GM23338 (cell line): ENCODE data around the gene PHRF1. TPM values are rescaled to one million over a fixed set of nuclear protein-coding genes. Genes with fewer than 3 reads are reported as not detected.

Source experiments
- ATAC-seq: fragments of 200-7000 bp; cut with Tn5 transposase; 3 replicates; pipeline ENCODE4 v1.9.1; 2020
- DNase-seq: peaks from one replicate; pipeline ENCODE4 v3.0.0-alpha.2; 2015; ENCODE audit warnings: low spot score
- H2AFZ ChIP-seq: fragments of 200-600 bp; sonication (generic); 2 replicates; pipeline ENCODE4 v1.8.0; 2016; ENCODE audit warnings: antibody characterized with exemption, mild to moderate bottlenecking, moderate library complexity
- H3F3A ChIP-seq: fragments of 200-600 bp; sonication (generic); replicated peaks from 2 replicates; pipeline ENCODE4 v1.8.0; 2017; ENCODE audit warnings: antibody characterized with exemption, mixed run types, low read depth
- H3K27ac ChIP-seq: fragments of 200-600 bp; sonication (generic); 2 replicates; pipeline ENCODE4 v1.6.1; 2016; ENCODE audit warnings: low read depth
- H3K27me3 ChIP-seq: fragments of 200-600 bp; sonication (generic); 2 replicates; pipeline ENCODE4 v1.8.0; 2016; ENCODE audit warnings: mild to moderate bottlenecking, mixed run types, moderate library complexity; ENCODE audit not compliant: insufficient read depth
- H3K36me3 ChIP-seq: fragments of 200-600 bp; sonication (generic); 2 replicates; pipeline ENCODE4 v1.8.0; 2016; ENCODE audit warnings: mild to moderate bottlenecking; ENCODE audit not compliant: insufficient read depth
- H3K4me1 ChIP-seq: fragments of 200-600 bp; sonication (generic); 2 replicates; pipeline ENCODE4 v1.8.0; 2016; ENCODE audit warnings: mild to moderate bottlenecking, moderate library complexity; ENCODE audit not compliant: insufficient read depth
- H3K4me2 ChIP-seq: fragments of 200-600 bp; sonication (generic); 2 replicates; pipeline ENCODE4 v1.7.1; 2017; ENCODE audit warnings: mixed run types
- H3K4me3 ChIP-seq: fragments of 200-600 bp; sonication (generic); 2 replicates; pipeline ENCODE4 v1.6.1; 2016; ENCODE audit warnings: mixed run types
- H3K79me2 ChIP-seq: fragments of 200-600 bp; sonication (generic); replicated peaks from 2 replicates; pipeline ENCODE4 v1.8.0; 2017; ENCODE audit warnings: mild to moderate bottlenecking; ENCODE audit not compliant: insufficient read depth
- H3K9me2 ChIP-seq: fragments of 200-600 bp; sonication (generic); 2 replicates; pipeline ENCODE4 v1.8.0; 2017; ENCODE audit not compliant: insufficient read depth
- H4K20me1 ChIP-seq: fragments of 200-600 bp; sonication (generic); replicated peaks from 2 replicates; pipeline ENCODE4 v1.8.0; 2017; ENCODE audit warnings: mild to moderate bottlenecking; ENCODE audit not compliant: insufficient read depth
- H3K27ac Mint-ChIP-seq: 2 replicates; pipeline ENCODE4 v1.8.0; 2020; ENCODE audit warnings: inconsistent platforms, mild to moderate bottlenecking, moderate library complexity, mixed read lengths
- H3K27me3 Mint-ChIP-seq: 3 replicates; pipeline ENCODE4 v1.8.0; 2022; ENCODE audit warnings: low read depth, mild to moderate bottlenecking, moderate library complexity, mixed read lengths, inconsistent platforms; ENCODE audit not compliant: insufficient read depth, poor library complexity
- H3K36me3 Mint-ChIP-seq: 3 replicates; pipeline ENCODE4 v1.8.0; 2021; ENCODE audit warnings: low read depth, mild to moderate bottlenecking, inconsistent platforms, moderate library complexity, mixed read lengths
- H3K4me1 Mint-ChIP-seq: 3 replicates; pipeline ENCODE4 v1.8.0; 2020; ENCODE audit warnings: mild to moderate bottlenecking, inconsistent platforms, mixed read lengths
- H3K4me3 Mint-ChIP-seq: 3 replicates; pipeline ENCODE4 v1.8.0; 2021; ENCODE audit warnings: moderate library complexity, mild to moderate bottlenecking, inconsistent platforms, mixed read lengths
- H3K9me3 Mint-ChIP-seq: 3 replicates; pipeline ENCODE4 v1.8.0; 2020; ENCODE audit warnings: moderate library complexity, mild to moderate bottlenecking, inconsistent platforms, mixed read lengths
- EZH2phosphoT487 ChIP-seq: fragments of 200-600 bp; sonication (generic); IDR thresholded peaks from one replicate; pipeline ENCODE4 v1.8.1; 2018; ENCODE audit warnings: antibody characterized with exemption; ENCODE audit not compliant: unreplicated experiment
- polyA plus RNA-seq: library from polyadenylated mRNA; unstranded; fragments of >200 nt; fragmentation: Nextera tagmentation; extraction: Ambion mirVana; gene quantifications from 2 replicates; pipeline ENCODE4 v1.2.1, GENCODE V29; 2016
- total RNA-seq: library from RNA; depleted of rRNA; stranded (reverse); fragments of >200 nt; shearing (Covaris generic); gene quantifications from 2 replicates; pipeline ENCODE4 v1.2.3, GENCODE V29; 2014
- TF ChIP-seq, protein P1 (sequence below): IDR thresholded peaks from 2 replicates; pipeline ENCODE4 v1.6.1; 2016; ENCODE audit warnings: antibody characterized with exemption
- TF ChIP-seq, protein P2 (sequence below): IDR thresholded peaks from one replicate; pipeline ENCODE4 v1.6.1; 2018; ENCODE audit warnings: antibody characterized with exemption; ENCODE audit not compliant: unreplicated experiment
- TF ChIP-seq, protein P3 (sequence below), 2 experiments: fragments of 200-600 bp in 1 of 2; sonication (generic) in 1 of 2; conservative IDR thresholded peaks; 2 replicates each; pipeline versions ENCODE4 v1.5.1 to v1.6.1; 2016 to 2017; ENCODE audit warnings: antibody characterized with exemption in 2 of 2, low read depth in 2 of 2, mild to moderate bottlenecking in 2 of 2, moderate library complexity in 1 of 2

PHRF1 gene
- total and polyA plus RNA-seq, 2 experiments from 2014 or later, result 11.0 to 45.9 TPM

DNA sequence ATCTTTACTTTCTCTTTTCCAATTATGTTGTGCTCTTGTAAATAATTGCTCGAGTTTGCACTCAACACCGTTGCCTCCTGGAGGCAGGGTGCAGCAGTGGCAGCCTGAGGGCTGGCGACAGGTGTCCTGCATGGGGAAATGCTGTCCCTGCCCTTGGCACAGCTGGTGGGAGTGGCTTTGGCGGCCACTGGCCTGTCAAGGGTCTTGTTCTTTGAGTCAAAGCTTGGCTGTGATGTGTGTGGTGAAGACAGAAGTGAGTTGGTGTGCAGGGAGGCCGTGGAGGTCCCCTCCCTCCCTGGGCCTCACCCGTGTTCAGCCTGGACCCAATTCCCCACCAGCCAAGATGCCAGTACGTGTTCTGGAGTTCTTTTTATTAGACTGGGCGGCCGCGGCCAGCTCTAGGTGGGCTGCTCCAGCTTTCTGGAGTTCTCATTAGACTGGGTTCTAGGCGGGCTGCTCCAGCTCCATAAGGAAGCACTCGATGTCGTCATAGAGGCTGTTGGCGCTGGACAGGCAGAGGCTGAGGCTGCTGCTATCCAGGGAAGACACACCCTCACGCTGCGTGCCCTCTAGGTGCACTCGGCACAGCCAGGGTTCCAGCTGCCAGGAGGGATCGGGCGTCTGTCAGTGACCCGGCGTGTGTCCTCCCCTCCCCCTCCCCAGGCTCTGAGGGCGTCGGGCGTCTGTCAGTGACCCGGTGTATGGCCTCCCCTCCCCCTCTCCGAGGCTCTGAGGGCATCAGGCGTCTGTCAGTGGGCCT is 36.1 kb downstream of the PHRF1 start:
- DNase-seq, result peak; percentile 63

DNA sequence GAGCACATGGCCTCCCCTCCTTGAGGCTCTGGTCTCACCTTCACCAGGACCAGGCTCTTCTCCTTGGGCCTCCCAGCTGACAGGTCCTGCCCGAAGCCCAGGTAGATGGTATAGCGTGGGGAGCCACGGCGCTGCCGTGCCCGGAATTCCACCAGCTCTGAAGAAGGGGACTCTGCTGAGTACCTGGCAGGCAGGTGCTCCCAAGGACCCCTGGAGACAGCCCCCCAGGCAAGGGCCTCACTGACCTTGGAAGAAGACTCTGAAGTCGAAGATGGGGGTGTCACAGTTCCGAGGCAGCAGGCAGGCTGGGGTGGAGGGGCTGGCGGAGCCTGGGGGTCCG is 36.7 kb downstream of the PHRF1 start:
- H3K27ac ChIP-seq, result no peak overlapping the region
- no peak overlapping the region for H3K4me3 ChIP-seq
- H3F3A ChIP-seq, result peaks cover 36% of the 10 kb centered on the region
- H3K36me3 Mint-ChIP-seq, result peaks cover 29% of the 10 kb centered on the region
- H3K4me1 Mint-ChIP-seq, result peaks cover 5% of the 10 kb centered on the region
- ATAC-seq (no peak), DNase-seq (no peak)
- no peaks in the 10 kb centered on the region for H3K9me2 ChIP-seq
- no peaks in the 10 kb centered on the region for H3K27me3 ChIP-seq
- H3K4me3 Mint-ChIP-seq, result no peak overlapping the region
- no peak overlapping the region for H2AFZ ChIP-seq
- H4K20me1 ChIP-seq, result peaks cover 18% of the 10 kb centered on the region; the same call in 1 of the 2 replicates
- H3K79me2 ChIP-seq, result no peaks in the 10 kb centered on the region
- H3K4me1 ChIP-seq, result peaks cover 11% of the 10 kb centered on the region; the same call in 1 of the 2 replicates
- H3K36me3 ChIP-seq, result no peaks in the 10 kb centered on the region
- H3K27ac Mint-ChIP-seq, result no peak overlapping the region
- H3K9me3 Mint-ChIP-seq, result no peaks in the 10 kb centered on the region
- no peak overlapping the region for H3K4me2 ChIP-seq
- peaks cover 12% of the 10 kb centered on the region for H3K27me3 Mint-ChIP-seq
- TF ChIP-seq, protein P1, sequence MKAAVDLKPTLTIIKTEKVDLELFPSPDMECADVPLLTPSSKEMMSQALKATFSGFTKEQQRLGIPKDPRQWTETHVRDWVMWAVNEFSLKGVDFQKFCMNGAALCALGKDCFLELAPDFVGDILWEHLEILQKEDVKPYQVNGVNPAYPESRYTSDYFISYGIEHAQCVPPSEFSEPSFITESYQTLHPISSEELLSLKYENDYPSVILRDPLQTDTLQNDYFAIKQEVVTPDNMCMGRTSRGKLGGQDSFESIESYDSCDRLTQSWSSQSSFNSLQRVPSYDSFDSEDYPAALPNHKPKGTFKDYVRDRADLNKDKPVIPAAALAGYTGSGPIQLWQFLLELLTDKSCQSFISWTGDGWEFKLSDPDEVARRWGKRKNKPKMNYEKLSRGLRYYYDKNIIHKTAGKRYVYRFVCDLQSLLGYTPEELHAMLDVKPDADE, result no peak
- TF ChIP-seq, protein P2, sequence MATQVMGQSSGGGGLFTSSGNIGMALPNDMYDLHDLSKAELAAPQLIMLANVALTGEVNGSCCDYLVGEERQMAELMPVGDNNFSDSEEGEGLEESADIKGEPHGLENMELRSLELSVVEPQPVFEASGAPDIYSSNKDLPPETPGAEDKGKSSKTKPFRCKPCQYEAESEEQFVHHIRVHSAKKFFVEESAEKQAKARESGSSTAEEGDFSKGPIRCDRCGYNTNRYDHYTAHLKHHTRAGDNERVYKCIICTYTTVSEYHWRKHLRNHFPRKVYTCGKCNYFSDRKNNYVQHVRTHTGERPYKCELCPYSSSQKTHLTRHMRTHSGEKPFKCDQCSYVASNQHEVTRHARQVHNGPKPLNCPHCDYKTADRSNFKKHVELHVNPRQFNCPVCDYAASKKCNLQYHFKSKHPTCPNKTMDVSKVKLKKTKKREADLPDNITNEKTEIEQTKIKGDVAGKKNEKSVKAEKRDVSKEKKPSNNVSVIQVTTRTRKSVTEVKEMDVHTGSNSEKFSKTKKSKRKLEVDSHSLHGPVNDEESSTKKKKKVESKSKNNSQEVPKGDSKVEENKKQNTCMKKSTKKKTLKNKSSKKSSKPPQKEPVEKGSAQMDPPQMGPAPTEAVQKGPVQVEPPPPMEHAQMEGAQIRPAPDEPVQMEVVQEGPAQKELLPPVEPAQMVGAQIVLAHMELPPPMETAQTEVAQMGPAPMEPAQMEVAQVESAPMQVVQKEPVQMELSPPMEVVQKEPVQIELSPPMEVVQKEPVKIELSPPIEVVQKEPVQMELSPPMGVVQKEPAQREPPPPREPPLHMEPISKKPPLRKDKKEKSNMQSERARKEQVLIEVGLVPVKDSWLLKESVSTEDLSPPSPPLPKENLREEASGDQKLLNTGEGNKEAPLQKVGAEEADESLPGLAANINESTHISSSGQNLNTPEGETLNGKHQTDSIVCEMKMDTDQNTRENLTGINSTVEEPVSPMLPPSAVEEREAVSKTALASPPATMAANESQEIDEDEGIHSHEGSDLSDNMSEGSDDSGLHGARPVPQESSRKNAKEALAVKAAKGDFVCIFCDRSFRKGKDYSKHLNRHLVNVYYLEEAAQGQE, result no peak
- no peak for TF ChIP-seq EZH2phosphoT487

More for the DNA sequence above, 36.1 kb downstream of the PHRF1 start:
- no peaks in the 10 kb centered on the region for H3K9me3 Mint-ChIP-seq
- H3K27me3 Mint-ChIP-seq, result peaks cover 12% of the 10 kb centered on the region
- Histone ChIP-seq H3K27me3 (no peaks in the 10 kb centered on the region), H3K4me1 (peaks cover 11% of the 10 kb centered on the region; the same call in 1 of the 2 replicates), H3F3A (peaks cover 36% of the 10 kb centered on the region), H4K20me1 (peaks cover 18% of the 10 kb centered on the region; the same call in 1 of the 2 replicates), H3K27ac (no peak overlapping the region), H3K36me3 (no peaks in the 10 kb centered on the region), H3K79me2 (no peaks in the 10 kb centered on the region), H3K9me2 (no peaks in the 10 kb centered on the region), H2AFZ (no peak overlapping the region), H3K4me3 (no peak overlapping the region), H3K4me2 (no peak overlapping the region)
- TF ChIP-seq, protein P3, sequence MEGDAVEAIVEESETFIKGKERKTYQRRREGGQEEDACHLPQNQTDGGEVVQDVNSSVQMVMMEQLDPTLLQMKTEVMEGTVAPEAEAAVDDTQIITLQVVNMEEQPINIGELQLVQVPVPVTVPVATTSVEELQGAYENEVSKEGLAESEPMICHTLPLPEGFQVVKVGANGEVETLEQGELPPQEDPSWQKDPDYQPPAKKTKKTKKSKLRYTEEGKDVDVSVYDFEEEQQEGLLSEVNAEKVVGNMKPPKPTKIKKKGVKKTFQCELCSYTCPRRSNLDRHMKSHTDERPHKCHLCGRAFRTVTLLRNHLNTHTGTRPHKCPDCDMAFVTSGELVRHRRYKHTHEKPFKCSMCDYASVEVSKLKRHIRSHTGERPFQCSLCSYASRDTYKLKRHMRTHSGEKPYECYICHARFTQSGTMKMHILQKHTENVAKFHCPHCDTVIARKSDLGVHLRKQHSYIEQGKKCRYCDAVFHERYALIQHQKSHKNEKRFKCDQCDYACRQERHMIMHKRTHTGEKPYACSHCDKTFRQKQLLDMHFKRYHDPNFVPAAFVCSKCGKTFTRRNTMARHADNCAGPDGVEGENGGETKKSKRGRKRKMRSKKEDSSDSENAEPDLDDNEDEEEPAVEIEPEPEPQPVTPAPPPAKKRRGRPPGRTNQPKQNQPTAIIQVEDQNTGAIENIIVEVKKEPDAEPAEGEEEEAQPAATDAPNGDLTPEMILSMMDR (conservative IDR thresholded peaks at IDR 0.05; ENCODE audit: low read depth in 2 of 2), result peak; percentile 44 to 50
- TF ChIP-seq, protein P2, result no peak
- no peak overlapping the region for H3K27ac Mint-ChIP-seq
- peaks cover 5% of the 10 kb centered on the region for H3K4me1 Mint-ChIP-seq
- H3K4me3 Mint-ChIP-seq, result no peak overlapping the region; the same call in 2 of the 3 replicates
- peaks cover 32% of the 10 kb centered on the region for H3K36me3 Mint-ChIP-seq
- no peak for ATAC-seq
